NCI-H2171 (cell line): ENCODE measurements around the gene OCRL.

Experiments used
- DNase-seq: peaks from one replicate; lab custom pipeline; 2025; lab: John Stamatoyannopoulos, UW

Gene OCRL

GRCh38 chrX:129540068-129540653 is at the start of gene OCRL:
OCRL (plus strand) TSS chrX:129540259; CDS start chrX:129540440, 181 bp downstream.
- DNase-seq = peak; percentile 24

GRCh38 chrX:129490330-129490729 is 49.7 kb upstream of the OCRL start:
- DNase-seq = no peak

GRCh38 chrX:129493643-129494042 is 46.4 kb upstream of the OCRL start:
- DNase-seq = no peak

DNA sequence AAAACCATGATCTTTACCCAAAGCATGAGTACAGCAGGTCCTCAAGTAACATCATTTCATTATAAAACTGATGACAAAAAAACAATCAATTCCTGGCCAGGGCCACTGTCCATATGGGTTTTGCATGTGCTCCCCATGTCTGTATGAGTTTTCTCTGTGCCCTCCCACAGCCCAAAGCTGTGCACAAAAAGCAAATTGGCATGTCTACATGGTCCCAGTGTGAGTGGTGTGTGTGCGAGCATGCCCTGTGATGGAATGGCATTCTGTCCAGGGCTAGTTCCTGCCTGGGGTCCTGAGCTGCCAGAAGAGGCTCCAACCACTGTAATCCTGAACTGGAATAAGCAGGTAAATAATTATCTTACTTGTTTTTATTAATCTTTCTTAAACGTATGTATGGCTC is 45.2 kb upstream of the OCRL start:
- DNase-seq = no peak

DNA sequence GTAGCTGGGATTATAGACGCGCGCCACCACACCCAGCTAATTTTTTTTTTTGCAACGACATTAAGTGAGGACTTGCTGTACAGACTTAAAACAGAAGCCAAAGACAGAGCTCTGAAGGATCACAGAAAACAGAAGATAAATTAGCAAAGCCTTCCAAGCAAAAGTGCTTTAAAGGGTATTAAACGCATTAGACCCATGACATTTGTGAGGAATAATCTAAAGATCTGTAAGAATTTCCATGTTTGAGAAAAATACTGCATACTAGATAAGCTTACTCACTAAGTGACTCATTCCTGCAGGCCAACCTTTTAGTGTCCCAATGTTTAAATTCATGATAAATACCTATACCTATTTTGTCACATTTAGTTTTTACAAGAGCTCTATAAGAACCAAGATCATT is 44.2 kb upstream of the OCRL start:
- DNase-seq = no peak

DNA sequence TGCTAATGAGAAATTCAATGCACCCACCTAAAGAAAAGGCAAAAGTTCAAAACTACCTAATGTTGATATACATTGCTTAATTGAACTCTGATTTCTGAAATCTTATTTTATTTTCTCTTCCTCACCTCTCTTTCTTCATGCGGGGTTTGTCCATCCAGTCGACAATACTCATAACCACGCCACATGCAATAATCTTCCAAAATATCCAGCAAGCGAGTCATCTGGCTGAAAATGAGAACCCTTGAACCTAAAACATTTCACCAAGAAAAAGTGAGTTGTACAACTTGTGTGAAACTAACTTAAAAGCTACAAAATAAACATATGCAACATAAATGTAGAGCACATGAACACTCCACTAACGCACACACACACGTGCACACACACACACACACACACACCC is 43.4 kb upstream of the OCRL start:
- no peak for DNase-seq

DNA sequence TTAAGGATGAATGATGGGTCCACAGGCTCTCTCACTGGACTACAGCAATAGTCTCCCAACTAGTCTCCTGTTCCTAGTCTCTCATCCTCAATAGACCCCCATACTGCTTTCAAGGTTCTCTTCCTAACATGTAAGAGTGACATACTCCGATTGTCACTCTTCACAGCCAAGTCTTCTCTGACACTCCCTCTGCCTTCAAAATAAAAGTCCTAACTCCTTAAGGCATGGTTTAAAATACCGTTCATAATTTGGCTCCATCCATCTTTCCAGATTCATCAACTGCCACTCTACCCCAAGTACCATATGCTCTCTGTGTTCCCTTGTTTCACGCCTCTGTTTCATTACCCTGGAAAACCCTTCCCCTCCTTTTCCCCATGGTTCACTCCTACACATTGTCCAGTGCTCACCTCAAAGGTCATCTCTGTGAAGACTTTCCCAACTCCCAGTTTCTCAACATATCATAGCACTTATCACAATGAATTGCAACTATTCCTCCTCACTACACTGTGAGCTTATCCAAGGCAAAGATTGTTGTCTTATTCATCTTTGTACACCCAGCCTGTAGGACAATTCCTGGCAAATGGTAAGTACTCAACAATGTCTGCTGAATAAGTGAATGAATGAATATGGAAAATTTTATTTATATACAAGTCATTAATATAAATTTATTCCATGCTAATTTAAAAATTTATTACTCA is 42.8 kb upstream of the OCRL start:
- no peak for DNase-seq

GRCh38 chrX:129510331-129510730 is 29.7 kb upstream of the OCRL start:
- no peak for DNase-seq

GRCh38 chrX:129511689-129512088 is 28.4 kb upstream of the OCRL start:
- no peak for DNase-seq

DNA sequence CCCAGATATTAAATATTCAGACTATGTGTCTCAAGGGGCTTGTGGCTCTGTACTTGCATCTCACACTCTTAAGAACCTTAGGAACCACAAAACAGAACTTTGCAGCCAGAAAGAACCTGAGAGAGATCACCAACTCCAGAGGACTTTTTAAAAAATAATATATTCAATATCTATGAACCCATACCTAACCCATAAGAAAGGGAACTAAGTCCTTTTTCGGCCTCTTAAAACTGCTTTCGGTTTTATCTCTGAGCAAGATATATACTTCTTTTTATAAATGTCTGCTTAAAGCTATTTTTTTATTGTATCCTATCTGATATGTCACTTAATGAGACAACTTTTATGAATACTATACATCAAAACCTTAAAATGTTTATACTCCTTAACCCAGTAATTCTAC is 27.6 kb upstream of the OCRL start:
- no peak for DNase-seq

- no peak for DNase-seq
Measured at GRCh38 chrX:129516402-129516801, 23.7 kb upstream of the OCRL start.

DNA sequence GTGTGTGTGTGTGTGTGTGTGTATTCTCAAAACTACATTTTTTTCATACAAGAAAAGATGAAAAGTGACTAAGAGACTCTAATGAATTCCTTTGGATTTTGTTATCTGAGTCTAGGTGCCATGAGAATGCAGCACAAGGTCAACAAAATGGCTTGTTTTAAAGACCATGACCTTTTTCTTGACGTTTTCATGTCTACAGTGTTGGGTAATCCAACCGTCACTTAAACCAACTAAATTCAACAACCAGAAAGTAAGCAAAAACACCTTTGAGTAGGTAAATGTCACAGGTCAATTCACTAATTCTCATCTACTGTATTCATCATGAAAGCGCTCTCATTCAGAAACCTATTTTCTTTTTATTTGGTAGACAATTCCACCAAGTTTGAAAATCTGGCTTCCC is 19.9 kb upstream of the OCRL start:
- no peak for DNase-seq

DNA sequence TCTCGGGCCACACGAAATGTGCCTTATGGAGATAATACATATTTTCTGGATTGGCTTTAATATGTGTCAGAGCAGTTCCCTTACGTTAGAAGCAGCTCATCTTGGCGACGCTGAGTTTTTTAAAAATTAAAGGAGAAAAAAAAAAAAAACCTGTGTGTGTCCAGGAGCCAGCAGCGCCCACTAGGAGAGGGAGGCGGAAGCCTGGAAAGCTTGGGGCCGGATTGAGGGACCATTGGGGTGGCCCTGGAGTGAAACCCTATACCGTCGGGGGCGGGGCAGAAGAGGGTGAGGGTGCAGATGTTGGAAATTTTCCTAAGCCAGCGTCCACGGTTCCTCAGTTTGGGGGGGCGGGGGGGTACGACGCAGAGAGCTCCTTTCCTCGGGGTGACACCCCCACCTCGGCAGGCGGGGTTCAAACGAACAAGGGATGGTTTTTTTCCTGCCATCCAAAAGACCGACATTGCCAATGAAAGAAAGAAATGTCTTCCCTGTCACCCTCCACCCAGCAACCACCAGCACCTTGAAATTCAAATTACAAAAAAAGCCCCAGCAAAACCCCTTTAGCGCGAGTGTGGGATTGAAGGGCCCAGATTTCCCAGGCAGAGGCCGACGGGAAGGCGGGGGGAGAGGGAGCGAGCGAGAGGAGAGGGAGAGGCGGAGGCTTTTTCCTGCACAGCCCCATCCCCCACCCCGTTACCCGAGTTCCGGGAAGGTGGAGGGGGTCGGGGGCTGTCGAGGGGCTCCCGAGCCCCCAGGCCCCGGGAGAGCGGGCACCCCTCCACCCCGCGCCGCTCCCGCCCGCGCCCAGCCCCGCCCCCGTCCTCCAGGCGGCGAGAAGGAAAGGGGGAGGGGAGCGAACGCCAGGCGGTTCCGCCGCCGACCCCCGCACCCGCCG is 17.6 kb upstream of the OCRL start:
- peak; percentile 42 for DNase-seq

DNA sequence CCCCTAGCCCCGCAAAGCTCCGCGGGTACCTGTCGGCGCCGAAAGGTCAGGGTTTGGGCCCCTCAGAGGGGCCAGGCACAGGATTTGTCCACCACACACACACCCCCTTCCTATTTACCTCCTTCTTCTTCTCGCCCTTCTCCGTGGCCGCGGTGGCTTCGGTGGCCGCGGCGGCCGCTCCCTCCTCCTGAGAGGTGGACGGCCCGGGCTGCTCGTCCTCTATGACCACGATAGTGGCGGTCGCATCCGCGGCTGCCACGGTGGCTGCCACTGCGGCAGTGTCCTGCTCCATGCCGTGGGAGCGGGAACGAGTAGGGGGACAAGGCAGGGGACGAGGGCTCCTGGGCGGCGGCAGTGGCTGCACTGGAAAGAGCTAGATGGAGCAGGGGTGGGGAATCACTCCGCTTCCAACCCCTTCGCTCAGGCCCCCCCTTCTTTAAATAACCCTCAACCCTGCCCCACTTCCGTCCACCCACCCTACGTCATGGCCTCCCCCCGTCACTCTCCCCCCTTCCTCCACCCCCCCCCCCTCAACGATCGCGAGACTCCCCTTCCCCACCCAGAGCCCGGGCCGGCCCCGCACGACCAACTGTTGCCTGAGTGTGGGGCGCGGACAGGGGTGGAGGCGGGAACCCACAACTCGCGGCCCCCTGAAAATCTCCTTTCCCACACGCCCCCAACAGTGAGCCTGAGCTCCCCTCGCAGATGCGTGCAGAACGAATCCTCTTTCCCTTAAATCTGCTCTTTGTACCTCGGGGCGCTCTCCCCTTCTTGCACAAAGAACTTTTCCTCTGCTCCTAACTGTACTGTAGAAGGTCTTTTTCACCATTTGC is 16.8 kb upstream of the OCRL start, which contains the start of gene SMARCA1:
TSS of gene SMARCA1 (minus strand) at position 412 of the 833 bp plus-strand sequence. CDS start at position 292, 120 bp downstream.
- peak; percentile 30 for DNase-seq

- no peak for DNase-seq
Measured at GRCh38 chrX:129524250-129524850, 15.7 kb upstream of the OCRL start.

- DNase-seq = no peak
Measured at GRCh38 chrX:129525162-129525561, 14.9 kb upstream of the OCRL start.

GRCh38 chrX:129525896-129526295 is 14.2 kb upstream of the OCRL start:
- no peak for DNase-seq

DNA sequence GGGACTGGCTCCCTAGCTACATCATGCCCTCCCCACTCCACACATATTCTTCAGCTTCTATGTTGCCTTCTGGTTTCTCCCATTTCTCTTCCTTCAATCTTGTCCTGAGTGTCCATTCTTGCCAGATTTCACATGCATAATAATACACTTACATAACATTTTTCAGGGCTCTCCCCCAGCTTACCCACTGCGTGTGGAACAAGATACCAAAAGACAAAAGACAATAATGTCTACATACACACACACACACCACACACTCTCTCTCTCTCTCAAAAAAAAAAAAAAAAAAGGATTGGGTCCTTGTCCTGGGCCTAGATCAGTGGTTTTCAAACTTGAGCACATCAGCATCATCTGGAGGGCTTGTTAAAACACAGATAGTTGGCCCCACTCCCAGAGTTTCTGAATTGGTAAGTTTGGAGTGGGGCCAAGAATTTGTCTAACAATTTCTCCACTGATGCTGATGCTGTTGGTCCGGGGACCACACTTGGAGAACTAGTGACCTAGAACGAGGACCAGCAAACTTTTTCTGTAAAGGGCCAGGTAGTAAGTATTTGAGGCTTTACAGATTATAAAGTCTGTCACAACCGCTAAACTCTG is 10.3 kb upstream of the OCRL start:
- DNase-seq = peak; percentile 27

DNA sequence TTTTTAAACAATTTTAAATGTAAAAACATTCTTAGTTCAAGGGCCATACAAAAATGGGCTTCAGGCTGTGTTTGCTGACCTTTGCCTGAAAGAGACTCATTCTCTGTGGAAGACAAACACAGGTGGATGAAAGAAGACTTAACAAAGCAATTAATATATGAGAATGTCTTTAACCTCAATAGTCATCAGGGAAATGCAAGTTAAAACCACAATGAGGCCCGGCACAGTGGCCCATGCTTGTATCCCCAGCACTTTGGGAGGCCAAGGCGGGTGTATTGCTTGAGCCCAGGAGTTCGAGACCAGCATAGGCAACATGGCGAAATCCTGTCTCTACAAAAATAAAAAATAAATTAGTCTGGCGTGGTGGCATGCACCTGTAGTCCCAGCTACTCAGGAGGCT is 9.6 kb upstream of the OCRL start:
- DNase-seq = no peak

DNA sequence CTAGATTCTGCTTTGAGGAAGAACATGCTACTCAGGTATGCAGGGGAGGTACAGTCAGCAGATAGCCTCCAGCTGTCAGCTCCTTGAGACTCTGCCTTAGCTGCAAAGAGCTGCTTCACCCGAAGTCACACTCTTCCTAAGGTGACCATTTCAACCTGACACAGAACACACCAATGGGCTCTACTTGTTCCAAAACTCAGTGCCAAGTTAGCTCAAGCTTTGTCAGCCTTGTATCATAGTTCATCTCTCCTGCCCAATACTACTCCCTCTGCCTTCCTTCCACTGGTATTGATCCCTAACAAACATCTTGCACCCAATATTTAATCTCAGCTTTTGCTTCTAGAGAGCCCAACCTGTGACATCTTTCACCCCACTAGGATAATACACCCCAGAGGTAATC is 8.9 kb upstream of the OCRL start:
- no peak for DNase-seq
